ENCODE results near the gene NAT10.

The NAT10 gene

DNA sequence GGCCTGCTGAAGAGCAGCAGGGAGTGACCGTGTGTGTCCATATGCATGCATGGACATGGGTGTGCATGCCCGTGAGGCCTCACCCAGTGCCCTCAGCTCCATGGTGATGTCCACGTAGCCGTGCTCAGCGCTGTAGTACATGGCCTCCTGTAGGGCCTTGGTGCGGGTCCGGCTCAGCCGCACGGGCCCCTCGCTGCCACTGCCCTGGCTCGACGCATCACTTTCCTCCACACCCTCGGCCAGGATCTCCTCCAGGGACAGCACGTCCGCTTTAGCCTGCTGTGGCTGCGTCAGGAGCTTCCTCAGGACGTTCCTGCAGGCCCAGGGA lies 57.0 kb downstream of the NAT10 start:
- TF ChIP-seq, protein P1, sequence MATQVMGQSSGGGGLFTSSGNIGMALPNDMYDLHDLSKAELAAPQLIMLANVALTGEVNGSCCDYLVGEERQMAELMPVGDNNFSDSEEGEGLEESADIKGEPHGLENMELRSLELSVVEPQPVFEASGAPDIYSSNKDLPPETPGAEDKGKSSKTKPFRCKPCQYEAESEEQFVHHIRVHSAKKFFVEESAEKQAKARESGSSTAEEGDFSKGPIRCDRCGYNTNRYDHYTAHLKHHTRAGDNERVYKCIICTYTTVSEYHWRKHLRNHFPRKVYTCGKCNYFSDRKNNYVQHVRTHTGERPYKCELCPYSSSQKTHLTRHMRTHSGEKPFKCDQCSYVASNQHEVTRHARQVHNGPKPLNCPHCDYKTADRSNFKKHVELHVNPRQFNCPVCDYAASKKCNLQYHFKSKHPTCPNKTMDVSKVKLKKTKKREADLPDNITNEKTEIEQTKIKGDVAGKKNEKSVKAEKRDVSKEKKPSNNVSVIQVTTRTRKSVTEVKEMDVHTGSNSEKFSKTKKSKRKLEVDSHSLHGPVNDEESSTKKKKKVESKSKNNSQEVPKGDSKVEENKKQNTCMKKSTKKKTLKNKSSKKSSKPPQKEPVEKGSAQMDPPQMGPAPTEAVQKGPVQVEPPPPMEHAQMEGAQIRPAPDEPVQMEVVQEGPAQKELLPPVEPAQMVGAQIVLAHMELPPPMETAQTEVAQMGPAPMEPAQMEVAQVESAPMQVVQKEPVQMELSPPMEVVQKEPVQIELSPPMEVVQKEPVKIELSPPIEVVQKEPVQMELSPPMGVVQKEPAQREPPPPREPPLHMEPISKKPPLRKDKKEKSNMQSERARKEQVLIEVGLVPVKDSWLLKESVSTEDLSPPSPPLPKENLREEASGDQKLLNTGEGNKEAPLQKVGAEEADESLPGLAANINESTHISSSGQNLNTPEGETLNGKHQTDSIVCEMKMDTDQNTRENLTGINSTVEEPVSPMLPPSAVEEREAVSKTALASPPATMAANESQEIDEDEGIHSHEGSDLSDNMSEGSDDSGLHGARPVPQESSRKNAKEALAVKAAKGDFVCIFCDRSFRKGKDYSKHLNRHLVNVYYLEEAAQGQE (IDR thresholded peaks at IDR 0.05; ENCODE audit: insufficient read depth in 1 of 2, low read depth in 2 of 2, low read length in 2 of 2) = no peak
- TF ChIP-seq FOXP2 (optimal IDR thresholded peaks at IDR 0.05; ENCODE audit: borderline replicate concordance, extremely low read depth, extremely low read length, insufficient read depth) (no peak), SIN3A (IDR thresholded peaks at IDR 0.05; ENCODE audit: borderline replicate concordance, insufficient read depth, low read length) (no peak), POLR2AphosphoS5 (IDR thresholded peaks at IDR 0.05; ENCODE audit: low read depth, low read length) (no peak)

DNA sequence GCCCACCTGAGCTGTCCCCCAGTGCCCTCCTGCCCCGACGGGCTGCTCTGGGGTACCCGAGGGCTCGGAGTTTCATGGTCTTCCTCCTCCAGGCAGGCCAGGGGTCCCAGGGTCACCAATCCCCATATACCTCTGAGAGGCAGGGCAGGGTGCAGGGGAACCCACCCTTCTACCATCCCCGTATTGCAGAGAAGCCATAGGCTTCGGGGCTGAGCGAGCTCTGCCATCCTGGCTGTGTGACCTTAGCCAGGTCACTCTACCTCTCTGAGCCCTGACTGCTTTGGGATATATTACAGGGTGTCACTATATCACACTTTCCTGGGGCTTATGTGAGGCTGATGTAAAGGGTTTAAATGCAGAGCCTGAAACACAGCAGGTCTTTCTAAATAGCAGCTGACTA lies 57.4 kb downstream of the NAT10 start:
- TF ChIP-seq POLR2AphosphoS5 (IDR thresholded peaks at IDR 0.05; ENCODE audit: low read depth, low read length) = no peak
- TF ChIP-seq, protein P1 (IDR thresholded peaks at IDR 0.05; ENCODE audit: insufficient read depth in 1 of 2, low read depth in 2 of 2, low read length in 2 of 2) = no peak
- no peak for TF ChIP-seq TAF1 (IDR thresholded peaks at IDR 0.05; ENCODE audit: borderline replicate concordance, insufficient read depth, low read length)
- TF ChIP-seq SIN3A (IDR thresholded peaks at IDR 0.05; ENCODE audit: borderline replicate concordance, insufficient read depth, low read length) = no peak
- no peak for TF ChIP-seq FOXP2 (optimal IDR thresholded peaks at IDR 0.05; ENCODE audit: borderline replicate concordance, extremely low read depth, extremely low read length, insufficient read depth)

DNA sequence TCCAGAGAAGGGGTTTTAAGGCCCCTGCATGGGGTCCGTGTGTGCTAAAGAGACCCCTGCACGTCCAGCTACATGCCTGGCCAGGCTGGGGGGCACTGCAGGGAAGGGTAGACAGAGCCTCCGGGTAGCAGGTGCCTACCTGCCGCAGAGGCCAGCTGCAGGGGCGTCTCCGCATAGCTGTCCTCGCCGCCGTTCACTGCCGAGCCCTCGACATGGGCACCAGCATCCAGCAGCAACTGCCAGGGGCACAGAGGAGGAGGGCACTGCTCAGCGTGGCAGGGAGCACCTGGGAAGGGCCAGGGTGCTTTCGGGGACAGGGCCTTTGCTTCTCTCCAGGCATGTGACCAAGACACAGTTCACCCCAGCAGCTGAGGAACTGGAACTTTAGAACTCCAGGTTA lies 59.7 kb downstream of the NAT10 start:
- TF ChIP-seq, protein P1 (IDR thresholded peaks at IDR 0.05; ENCODE audit: insufficient read depth in 1 of 2, low read depth in 2 of 2, low read length in 2 of 2) = no peak

DNA sequence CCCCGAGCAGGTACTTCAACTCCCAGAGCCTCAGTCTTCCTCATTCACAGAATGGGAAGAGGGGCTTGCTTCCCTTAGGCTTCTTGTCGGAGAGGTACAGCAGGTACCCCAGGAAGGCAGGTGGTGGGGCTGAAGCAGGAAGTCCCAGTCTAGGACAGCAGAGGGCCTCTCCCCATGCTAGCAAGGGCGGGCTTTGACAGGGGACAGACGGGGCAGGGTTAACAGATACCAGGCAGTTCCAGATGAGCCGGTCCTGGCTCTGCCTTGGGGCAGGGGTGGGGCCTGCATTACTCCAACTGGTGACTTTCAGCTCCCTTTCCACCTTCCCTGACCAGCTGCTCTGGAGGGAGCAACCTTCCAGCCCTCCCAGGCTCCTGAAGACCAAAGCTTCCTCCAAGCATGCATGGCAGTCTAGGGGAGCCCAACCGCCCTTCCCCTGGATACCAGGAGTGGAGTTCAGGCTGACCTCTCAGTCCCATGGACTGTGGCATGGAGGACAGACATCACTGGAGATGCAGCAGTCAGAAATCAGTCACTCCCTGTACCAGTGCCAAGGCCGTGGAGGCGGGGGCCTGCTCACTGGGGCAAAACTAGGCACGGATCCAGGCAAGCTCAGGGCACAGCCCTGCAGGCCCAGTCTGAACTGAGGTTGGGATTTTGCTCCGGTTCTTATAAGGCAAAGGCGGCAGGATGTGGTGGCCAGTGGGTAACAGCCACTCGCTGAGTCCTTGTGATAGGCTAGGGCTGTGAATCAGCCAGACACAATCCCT lies 60.5 kb downstream of the NAT10 start:
- TF ChIP-seq, protein P1 (IDR thresholded peaks at IDR 0.05; ENCODE audit: insufficient read depth in 1 of 2, low read depth in 2 of 2, low read length in 2 of 2) = no peak
- TF ChIP-seq SIN3A (IDR thresholded peaks at IDR 0.05; ENCODE audit: borderline replicate concordance, insufficient read depth, low read length) (no peak), TAF1 (IDR thresholded peaks at IDR 0.05; ENCODE audit: borderline replicate concordance, insufficient read depth, low read length) (no peak), POLR2AphosphoS5 (IDR thresholded peaks at IDR 0.05; ENCODE audit: low read depth, low read length) (no peak), FOXP2 (optimal IDR thresholded peaks at IDR 0.05; ENCODE audit: borderline replicate concordance, extremely low read depth, extremely low read length, insufficient read depth) (no peak)
